ENCODE measurements around the gene OR6B1.
"Not testable (repeated sequence)": the region's sequence is repeated elsewhere in the genome, so short reads cannot be mapped to it uniquely, and the experiment has no call there.

DNA sequence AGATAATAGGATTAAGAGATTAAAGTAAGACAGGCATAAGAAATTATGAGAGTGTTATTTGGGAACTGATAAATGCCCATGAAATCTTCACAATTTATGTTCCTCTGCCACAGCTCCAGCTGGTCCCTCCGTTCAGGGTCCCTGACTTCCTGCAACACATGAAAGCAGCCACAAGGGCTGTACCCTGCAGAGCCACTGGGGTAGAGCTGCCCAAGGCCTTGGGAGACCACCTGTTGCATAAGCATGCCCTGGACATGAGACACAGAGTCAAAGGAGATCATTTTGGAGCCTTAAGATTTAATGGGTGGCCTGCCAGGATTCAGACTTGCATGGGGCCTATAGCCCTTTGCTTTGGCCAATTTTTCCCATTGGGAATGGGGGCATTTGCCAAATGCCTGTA lies 10.7 kb downstream of the OR6B1 start:
- TF ChIP-seq, protein P1, sequence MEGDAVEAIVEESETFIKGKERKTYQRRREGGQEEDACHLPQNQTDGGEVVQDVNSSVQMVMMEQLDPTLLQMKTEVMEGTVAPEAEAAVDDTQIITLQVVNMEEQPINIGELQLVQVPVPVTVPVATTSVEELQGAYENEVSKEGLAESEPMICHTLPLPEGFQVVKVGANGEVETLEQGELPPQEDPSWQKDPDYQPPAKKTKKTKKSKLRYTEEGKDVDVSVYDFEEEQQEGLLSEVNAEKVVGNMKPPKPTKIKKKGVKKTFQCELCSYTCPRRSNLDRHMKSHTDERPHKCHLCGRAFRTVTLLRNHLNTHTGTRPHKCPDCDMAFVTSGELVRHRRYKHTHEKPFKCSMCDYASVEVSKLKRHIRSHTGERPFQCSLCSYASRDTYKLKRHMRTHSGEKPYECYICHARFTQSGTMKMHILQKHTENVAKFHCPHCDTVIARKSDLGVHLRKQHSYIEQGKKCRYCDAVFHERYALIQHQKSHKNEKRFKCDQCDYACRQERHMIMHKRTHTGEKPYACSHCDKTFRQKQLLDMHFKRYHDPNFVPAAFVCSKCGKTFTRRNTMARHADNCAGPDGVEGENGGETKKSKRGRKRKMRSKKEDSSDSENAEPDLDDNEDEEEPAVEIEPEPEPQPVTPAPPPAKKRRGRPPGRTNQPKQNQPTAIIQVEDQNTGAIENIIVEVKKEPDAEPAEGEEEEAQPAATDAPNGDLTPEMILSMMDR (IDR thresholded peaks at IDR 0.05; ENCODE audit: poor library complexity, severe bottlenecking): not testable (repeated sequence)
- TF ChIP-seq SMC3 (conservative IDR thresholded peaks at IDR 0.05; ENCODE audit: poor library complexity); TAF1 (IDR thresholded peaks at IDR 0.05; ENCODE audit: low read depth); MXI1 (conservative IDR thresholded peaks at IDR 0.05; ENCODE audit: poor library complexity, severe bottlenecking); POLR2AphosphoS5 (IDR thresholded peaks at IDR 0.05); EP300 (conservative IDR thresholded peaks at IDR 0.05; ENCODE audit: poor library complexity, severe bottlenecking): not testable (repeated sequence)

All from neural cell (in vitro differentiated cells).